ENCODE data around the gene ERN1.

ERN1 gene

GRCh38 chr17:64057701-64058263 lies 72.2 kb downstream of the ERN1 start:
- no peak for DNase-seq (ENCODE audit: low read depth)

- no peak for DNase-seq (ENCODE audit: low read depth)
Observed at GRCh38 chr17:64056269-64057005, 73.5 kb downstream of the ERN1 start.

- DNase-seq (ENCODE audit: low read depth) = no peak
Observed at GRCh38 chr17:64055183-64056142, 74.5 kb downstream of the ERN1 start.

- DNase-seq (ENCODE audit: low read depth) = no peak
Observed at GRCh38 chr17:64054304-64054703, 75.6 kb downstream of the ERN1 start.

GRCh38 chr17:64053101-64053500 lies 76.8 kb downstream of the ERN1 start:
- DNase-seq (ENCODE audit: low read depth) = no peak

GRCh38 chr17:64051153-64051552 lies 78.8 kb downstream of the ERN1 start:
- no peak for DNase-seq (ENCODE audit: low read depth)

- DNase-seq (ENCODE audit: low read depth) = no peak
Observed at GRCh38 chr17:64048805-64049204, 81.1 kb downstream of the ERN1 start.

- DNase-seq (ENCODE audit: low read depth) = no peak
Observed at GRCh38 chr17:64045176-64045575, 84.8 kb downstream of the ERN1 start.

- DNase-seq (ENCODE audit: low read depth) = no peak
Observed at GRCh38 chr17:64042700-64043485, 87.1 kb downstream of the ERN1 start.

GRCh38 chr17:64041912-64042311 lies 88.0 kb downstream of the ERN1 start:
- DNase-seq (ENCODE audit: low read depth) = no peak

GRCh38 chr17:64040206-64040605 lies 89.7 kb downstream of the ERN1 start:
- DNase-seq (ENCODE audit: low read depth) = no peak

- DNase-seq (ENCODE audit: low read depth) = no peak
Observed at GRCh38 chr17:64039106-64039400, 90.9 kb downstream of the ERN1 start.

- DNase-seq (ENCODE audit: low read depth) = no peak
Observed at GRCh38 chr17:64038331-64039105, 91.4 kb downstream of the ERN1 start.

- no peak for DNase-seq (ENCODE audit: low read depth)
Observed at GRCh38 chr17:64037802-64038201, 92.1 kb downstream of the ERN1 start.

GRCh38 chr17:64037180-64037579 lies 92.8 kb downstream of the ERN1 start:
- DNase-seq (ENCODE audit: low read depth) = no peak

GRCh38 chr17:64036198-64036922 lies 93.6 kb downstream of the ERN1 start:
- DNase-seq (ENCODE audit: low read depth) = no peak

- no peak for DNase-seq (ENCODE audit: low read depth)
Observed at GRCh38 chr17:64032081-64032480, 97.9 kb downstream of the ERN1 start.

- peak; percentile 22 for DNase-seq (ENCODE audit: low read depth)
Observed at GRCh38 chr17:64028874-64029464, 101.0 kb downstream of the ERN1 start.

- no peak for DNase-seq (ENCODE audit: low read depth)
Observed at GRCh38 chr17:64025732-64026294, 104.1 kb downstream of the ERN1 start.

Measured in GM04504 (cell line).